Caco-2 (cell line): ENCODE data around the gene NOS1AP. TPM values are rescaled to one million over a fixed set of nuclear protein-coding genes. Genes with fewer than 3 reads are reported as not detected.

Experiments
- BruUV-seq: library from RNA; stranded (reverse); fragments of 400-500 nt; replicated peaks from 2 replicates; lab custom pipeline; 2021; lab: Mats Ljungman, UMichigan
- CTCF ChIA-PET: fragments of 300-600 bp; sonication (Branson Sonifier 250); formaldehyde crosslinking; loops from one replicate; lab custom pipeline; 2022; ENCODE audit warnings: antibody characterized with exemption; lab: Charles Lee
- POLR2A ChIA-PET: fragments of 300-600 bp; sonication (Branson Sonifier 250); formaldehyde crosslinking; loops from one replicate; lab custom pipeline; 2022; ENCODE audit warnings: antibody characterized with exemption; lab: Charles Lee
- DNase-seq, 2 experiments: peaks; one replicate each; pipeline versions ENCODE4 v3.0.0 to v3.0.0-alpha.2; 2020 to 2022
- H3K27me3 ChIP-seq: replicated peaks from 2 replicates; pipeline ENCODE4 v1.6.0; 2011; ENCODE audit warnings: low read length; ENCODE audit not compliant: control insufficient read depth, insufficient read depth
- H3K36me3 ChIP-seq: 2 replicates; pipeline ENCODE4 v1.5.1; 2011; ENCODE audit warnings: low read length; ENCODE audit not compliant: control insufficient read depth, insufficient read depth
- H3K4me1 ChIP-seq: fragments of 250-450 bp; sonication (Bioruptor Pico); 2 replicates; pipeline ENCODE4 v1.5.1; 2020; ENCODE audit warnings: mild to moderate bottlenecking
- H3K4me3 ChIP-seq: 2 replicates; pipeline ENCODE4 v1.5.1; 2011; ENCODE audit warnings: low read depth, mild to moderate bottlenecking, control low read depth, low read length
- H3K9me3 ChIP-seq: fragments of 250-450 bp; sonication (Bioruptor Pico); 2 replicates; pipeline ENCODE4 v1.5.1; 2020; ENCODE audit warnings: mild to moderate bottlenecking, moderate library complexity
- H3K27ac Mint-ChIP-seq: one replicate; pipeline ENCODE4 v1.8.0; 2022; ENCODE audit warnings: mixed read lengths; ENCODE audit not compliant: unreplicated experiment
- H3K27me3 Mint-ChIP-seq: one replicate; pipeline ENCODE4 v1.8.0; 2022; ENCODE audit warnings: mixed read lengths; ENCODE audit not compliant: insufficient read depth, unreplicated experiment
- H3K36me3 Mint-ChIP-seq: one replicate; pipeline ENCODE4 v1.8.0; 2022; ENCODE audit warnings: mild to moderate bottlenecking, mixed read lengths; ENCODE audit not compliant: insufficient read depth, unreplicated experiment
- H3K4me1 Mint-ChIP-seq: one replicate; pipeline ENCODE4 v1.8.0; 2022; ENCODE audit warnings: low read depth, mixed read lengths; ENCODE audit not compliant: unreplicated experiment
- H3K4me3 Mint-ChIP-seq: one replicate; pipeline ENCODE4 v1.8.0; 2022; ENCODE audit warnings: mild to moderate bottlenecking, moderate library complexity, mixed read lengths; ENCODE audit not compliant: unreplicated experiment
- H3K9me3 Mint-ChIP-seq: one replicate; pipeline ENCODE4 v1.8.0; 2022; ENCODE audit warnings: mixed read lengths; ENCODE audit not compliant: unreplicated experiment
- CTCF ChIP-seq, 2 experiments: fragments of 200-600 bp in 1 of 2; IDR thresholded peaks; 1 replicate in 1 of 2; 2 replicates in 1 of 2; pipeline versions ENCODE4 v1.5.1 to v1.8.0; 2011 to 2022; ENCODE audit warnings: antibody characterized with exemption in 1 of 2, control low read depth in 1 of 2, inconsistent platforms in 1 of 2, low read depth in 1 of 2, low read length in 1 of 2, mild to moderate bottlenecking in 1 of 2, moderate library complexity in 1 of 2; ENCODE audit not compliant: insufficient read depth in 1 of 2, severe bottlenecking in 1 of 2, unreplicated experiment in 1 of 2
- intact Hi-C: fragments of 100-400 bp; cut with micrococcal nuclease; formaldehyde crosslinking; loops from one replicate; pipeline ENCODE4 v1.10.0; 2022; ENCODE audit not compliant: unreplicated experiment
- total RNA-seq: library from RNA; stranded (reverse); gene quantifications from 2 replicates; pipeline ENCODE4 v1.2.3, GENCODE V29; 2022

The NOS1AP gene
- total RNA-seq, 1 experiment from 2014 or later: 5.5 TPM

- no peaks in the 10 kb centered on the region for H3K9me3 Mint-ChIP-seq
- Histone ChIP-seq H3K27me3 (no peaks in the 10 kb centered on the region), H3K4me3 (no peak overlapping the region), H3K4me1 (peaks cover 21% of the 10 kb centered on the region), H3K9me3 (no peaks in the 10 kb centered on the region), H3K36me3 (no peaks in the 10 kb centered on the region)
- no peaks in the 10 kb centered on the region for H3K27me3 Mint-ChIP-seq
- intact Hi-C loops: no loop called here
- DNase-seq: no peak
- no TSS peak for BruUV-seq
- H3K36me3 Mint-ChIP-seq: no peaks in the 10 kb centered on the region
- peaks cover 27% of the 10 kb centered on the region for H3K4me1 Mint-ChIP-seq
- no peak overlapping the region for H3K4me3 Mint-ChIP-seq
- TF ChIP-seq CTCF (IDR thresholded peaks at IDR 0.05; ENCODE audit: insufficient read depth in 1 of 2, low read depth in 1 of 2, low read length in 1 of 2, severe bottlenecking in 1 of 2, unreplicated experiment in 1 of 2): no peak
- POLR2A ChIA-PET: no interaction called here
- CTCF ChIA-PET: no interaction called here
- no peak overlapping the region for H3K27ac Mint-ChIP-seq
Observed at GRCh38 chr1:162250004-162250730, 180.7 kb downstream of the NOS1AP start.

- no TSS peak for BruUV-seq
- Histone ChIP-seq H3K36me3 (no peaks in the 10 kb centered on the region), H3K27me3 (no peaks in the 10 kb centered on the region), H3K4me3 (no peak overlapping the region), H3K9me3 (no peaks in the 10 kb centered on the region), H3K4me1 (peaks cover 21% of the 10 kb centered on the region)
- ChIA-PET POLR2A (no interaction called here), CTCF (no interaction called here)
- no peak overlapping the region for H3K27ac Mint-ChIP-seq
- no peak for TF ChIP-seq CTCF (IDR thresholded peaks at IDR 0.05; ENCODE audit: insufficient read depth in 1 of 2, low read depth in 1 of 2, low read length in 1 of 2, severe bottlenecking in 1 of 2, unreplicated experiment in 1 of 2)
- H3K27me3 Mint-ChIP-seq: no peaks in the 10 kb centered on the region
- no peaks in the 10 kb centered on the region for H3K9me3 Mint-ChIP-seq
- no peak overlapping the region for H3K4me3 Mint-ChIP-seq
- DNase-seq: no peak
- intact Hi-C loops: no loop called here
- peaks cover 24% of the 10 kb centered on the region for H3K4me1 Mint-ChIP-seq
- H3K36me3 Mint-ChIP-seq: no peaks in the 10 kb centered on the region
Observed at GRCh38 chr1:162251102-162251501, 181.6 kb downstream of the NOS1AP start.

GRCh38 chr1:162252214-162252613 is 182.7 kb downstream of the NOS1AP start:
- no peaks in the 10 kb centered on the region for H3K36me3 ChIP-seq
- TF ChIP-seq CTCF (IDR thresholded peaks at IDR 0.05; ENCODE audit: insufficient read depth in 1 of 2, low read depth in 1 of 2, low read length in 1 of 2, severe bottlenecking in 1 of 2, unreplicated experiment in 1 of 2): no peak
- no peaks in the 10 kb centered on the region for H3K9me3 Mint-ChIP-seq
- peaks cover 13% of the 10 kb centered on the region for H3K4me1 ChIP-seq
- peaks cover 18% of the 10 kb centered on the region for H3K4me1 Mint-ChIP-seq
- DNase-seq: no peak
- no peak overlapping the region for H3K27ac Mint-ChIP-seq
- ChIA-PET CTCF (no interaction called here), POLR2A (no interaction called here)
- no peaks in the 10 kb centered on the region for H3K9me3 ChIP-seq
- no peak overlapping the region for H3K4me3 ChIP-seq
- no TSS peak for BruUV-seq
- no peaks in the 10 kb centered on the region for H3K27me3 ChIP-seq
- H3K4me3 Mint-ChIP-seq: no peak overlapping the region
- intact Hi-C loops: no loop called here
- H3K27me3 Mint-ChIP-seq: no peaks in the 10 kb centered on the region
- no peaks in the 10 kb centered on the region for H3K36me3 Mint-ChIP-seq
